GM23338 (cell line): ENCODE results near the gene UBE2D1. TPM values are rescaled to one million over a fixed set of nuclear protein-coding genes. Genes with fewer than 3 reads are reported as not detected.

Source experiments
- ATAC-seq: fragments of 200-7000 bp; cut with Tn5 transposase; 3 replicates; pipeline ENCODE4 v1.9.1; 2020
- DNase-seq: peaks from one replicate; pipeline ENCODE4 v3.0.0-alpha.2; 2015; ENCODE audit warnings: low spot score
- H2AFZ ChIP-seq: fragments of 200-600 bp; sonication (generic); 2 replicates; pipeline ENCODE4 v1.8.0; 2016; ENCODE audit warnings: antibody characterized with exemption, mild to moderate bottlenecking, moderate library complexity
- H3F3A ChIP-seq: fragments of 200-600 bp; sonication (generic); replicated peaks from 2 replicates; pipeline ENCODE4 v1.8.0; 2017; ENCODE audit warnings: antibody characterized with exemption, mixed run types, low read depth
- H3K27ac ChIP-seq: fragments of 200-600 bp; sonication (generic); 2 replicates; pipeline ENCODE4 v1.6.1; 2016; ENCODE audit warnings: low read depth
- H3K27me3 ChIP-seq: fragments of 200-600 bp; sonication (generic); 2 replicates; pipeline ENCODE4 v1.8.0; 2016; ENCODE audit warnings: mild to moderate bottlenecking, mixed run types, moderate library complexity; ENCODE audit not compliant: insufficient read depth
- H3K36me3 ChIP-seq: fragments of 200-600 bp; sonication (generic); 2 replicates; pipeline ENCODE4 v1.8.0; 2016; ENCODE audit warnings: mild to moderate bottlenecking; ENCODE audit not compliant: insufficient read depth
- H3K4me1 ChIP-seq: fragments of 200-600 bp; sonication (generic); 2 replicates; pipeline ENCODE4 v1.8.0; 2016; ENCODE audit warnings: mild to moderate bottlenecking, moderate library complexity; ENCODE audit not compliant: insufficient read depth
- H3K4me2 ChIP-seq: fragments of 200-600 bp; sonication (generic); 2 replicates; pipeline ENCODE4 v1.7.1; 2017; ENCODE audit warnings: mixed run types
- H3K4me3 ChIP-seq: fragments of 200-600 bp; sonication (generic); 2 replicates; pipeline ENCODE4 v1.6.1; 2016; ENCODE audit warnings: mixed run types
- H3K79me2 ChIP-seq: fragments of 200-600 bp; sonication (generic); replicated peaks from 2 replicates; pipeline ENCODE4 v1.8.0; 2017; ENCODE audit warnings: mild to moderate bottlenecking; ENCODE audit not compliant: insufficient read depth
- H3K9me2 ChIP-seq: fragments of 200-600 bp; sonication (generic); 2 replicates; pipeline ENCODE4 v1.8.0; 2017; ENCODE audit not compliant: insufficient read depth
- H4K20me1 ChIP-seq: fragments of 200-600 bp; sonication (generic); replicated peaks from 2 replicates; pipeline ENCODE4 v1.8.0; 2017; ENCODE audit warnings: mild to moderate bottlenecking; ENCODE audit not compliant: insufficient read depth
- H3K27ac Mint-ChIP-seq: 2 replicates; pipeline ENCODE4 v1.8.0; 2020; ENCODE audit warnings: inconsistent platforms, mild to moderate bottlenecking, moderate library complexity, mixed read lengths
- H3K27me3 Mint-ChIP-seq: 3 replicates; pipeline ENCODE4 v1.8.0; 2022; ENCODE audit warnings: low read depth, mild to moderate bottlenecking, moderate library complexity, mixed read lengths, inconsistent platforms; ENCODE audit not compliant: insufficient read depth, poor library complexity
- H3K36me3 Mint-ChIP-seq: 3 replicates; pipeline ENCODE4 v1.8.0; 2021; ENCODE audit warnings: low read depth, mild to moderate bottlenecking, inconsistent platforms, moderate library complexity, mixed read lengths
- H3K4me1 Mint-ChIP-seq: 3 replicates; pipeline ENCODE4 v1.8.0; 2020; ENCODE audit warnings: mild to moderate bottlenecking, inconsistent platforms, mixed read lengths
- H3K4me3 Mint-ChIP-seq: 3 replicates; pipeline ENCODE4 v1.8.0; 2021; ENCODE audit warnings: moderate library complexity, mild to moderate bottlenecking, inconsistent platforms, mixed read lengths
- H3K9me3 Mint-ChIP-seq: 3 replicates; pipeline ENCODE4 v1.8.0; 2020; ENCODE audit warnings: moderate library complexity, mild to moderate bottlenecking, inconsistent platforms, mixed read lengths
- CREB1 ChIP-seq: fragments of 250-450 bp; sonication (Bioruptor Pico); IDR thresholded peaks from 2 replicates; pipeline ENCODE4 v1.5.0; 2020; ENCODE audit warnings: low read depth, mild to moderate bottlenecking, moderate library complexity
- EZH2 ChIP-seq: fragments of 200-600 bp; sonication (generic); IDR thresholded peaks from one replicate; pipeline ENCODE4 v1.8.0; 2017; ENCODE audit warnings: antibody characterized with exemption, mild to moderate bottlenecking, low read depth; ENCODE audit not compliant: unreplicated experiment
- EZH2phosphoT487 ChIP-seq: fragments of 200-600 bp; sonication (generic); IDR thresholded peaks from one replicate; pipeline ENCODE4 v1.8.1; 2018; ENCODE audit warnings: antibody characterized with exemption; ENCODE audit not compliant: unreplicated experiment
- JUNB ChIP-seq: IDR thresholded peaks from one replicate; pipeline ENCODE4 v1.6.1; 2016; ENCODE audit warnings: antibody characterized with exemption; ENCODE audit not compliant: unreplicated experiment
- NANOG ChIP-seq: IDR thresholded peaks from 2 replicates; pipeline ENCODE4 v1.6.1; 2016; ENCODE audit warnings: antibody characterized with exemption, borderline replicate concordance
- POLR2AphosphoS5 ChIP-seq: IDR thresholded peaks from 2 replicates; pipeline ENCODE4 v1.6.1; 2016; ENCODE audit warnings: antibody characterized with exemption, low read depth
- STAT1 ChIP-seq: IDR thresholded peaks from one replicate; pipeline ENCODE4 v1.6.1; 2016; ENCODE audit warnings: antibody characterized with exemption; ENCODE audit not compliant: unreplicated experiment
- ZNF114 ChIP-seq: fragments of 250-450 bp; sonication (Bioruptor Pico); IDR thresholded peaks from 2 replicates; pipeline ENCODE4 v1.5.0; 2020; ENCODE audit warnings: mild to moderate bottlenecking, moderate library complexity
- ZNF331 ChIP-seq: fragments of 250-450 bp; sonication (Bioruptor Pico); IDR thresholded peaks from 2 replicates; pipeline ENCODE4 v1.5.0; 2020; ENCODE audit warnings: low read depth, mild to moderate bottlenecking, moderate library complexity
- polyA plus RNA-seq: library from polyadenylated mRNA; unstranded; fragments of >200 nt; fragmentation: Nextera tagmentation; extraction: Ambion mirVana; gene quantifications from 2 replicates; pipeline ENCODE4 v1.2.1, GENCODE V29; 2016
- total RNA-seq: library from RNA; depleted of rRNA; stranded (reverse); fragments of >200 nt; shearing (Covaris generic); gene quantifications from 2 replicates; pipeline ENCODE4 v1.2.3, GENCODE V29; 2014
- TF ChIP-seq, protein P1 (sequence below), 2 experiments: fragments of 200-600 bp in 1 of 2; sonication (generic) in 1 of 2; conservative IDR thresholded peaks; 2 replicates each; pipeline versions ENCODE4 v1.5.1 to v1.6.1; 2016 to 2017; ENCODE audit warnings: antibody characterized with exemption in 2 of 2, low read depth in 2 of 2, mild to moderate bottlenecking in 2 of 2, moderate library complexity in 1 of 2
- TF ChIP-seq, protein P2 (sequence below): IDR thresholded peaks from 2 replicates; pipeline ENCODE4 v1.6.1; 2016; ENCODE audit warnings: antibody characterized with exemption
- TF ChIP-seq, protein P3 (sequence below): IDR thresholded peaks from one replicate; pipeline ENCODE4 v1.6.1; 2018; ENCODE audit warnings: antibody characterized with exemption; ENCODE audit not compliant: unreplicated experiment
- TF ChIP-seq, protein P4 (sequence below): fragments of 250-450 bp; sonication (Bioruptor Pico); IDR thresholded peaks from 2 replicates; pipeline ENCODE4 v1.5.0; 2020; ENCODE audit warnings: mild to moderate bottlenecking, moderate library complexity

Gene UBE2D1
- total and polyA plus RNA-seq, 2 experiments from 2014 or later: 39.5 to 64.9 TPM

DNA sequence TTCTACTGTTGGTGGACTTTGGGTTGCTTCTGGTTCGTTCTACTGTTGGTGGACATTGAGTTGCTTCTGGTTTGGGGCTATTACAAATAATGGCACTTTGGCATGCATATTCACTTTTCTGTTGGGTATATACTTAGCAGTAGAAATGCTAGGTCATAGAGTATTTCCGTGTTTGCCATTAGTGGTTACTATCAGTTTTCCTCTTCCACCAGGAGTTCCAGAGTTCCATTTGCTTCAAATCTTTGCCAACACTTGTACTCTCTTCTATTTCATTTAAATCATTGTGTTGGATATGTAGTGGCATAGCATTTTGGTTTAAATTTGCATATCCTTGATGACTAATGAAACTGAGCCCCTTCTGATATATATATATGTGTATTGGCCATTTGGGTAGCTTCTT, 15.2 kb downstream of the UBE2D1 start:
- H3K27ac ChIP-seq: no peak overlapping the region
- H4K20me1 ChIP-seq: peaks cover 2% of the 10 kb centered on the region; the same call in 1 of the 2 replicates
- H3K27me3 ChIP-seq: no peaks in the 10 kb centered on the region
- H3K27ac Mint-ChIP-seq: no peak overlapping the region; the same call in 1 of the 2 replicates
- H3K4me3 Mint-ChIP-seq: no peak overlapping the region
- no peaks in the 10 kb centered on the region for H3K27me3 Mint-ChIP-seq
- no peaks in the 10 kb centered on the region for H3K36me3 ChIP-seq
- DNase-seq (no peak), ATAC-seq (no peak)
- no peak overlapping the region for H2AFZ ChIP-seq
- TF ChIP-seq JUNB (no peak), CREB1 (CRISPR knock-in tag) (no peak), EZH2phosphoT487 (no peak), ZNF331 (CRISPR knock-in tag) (no peak), STAT1 (no peak), EZH2 (no peak), ZNF114 (CRISPR knock-in tag) (no peak), POLR2AphosphoS5 (no peak), NANOG (no peak)
- TF ChIP-seq, protein P1, sequence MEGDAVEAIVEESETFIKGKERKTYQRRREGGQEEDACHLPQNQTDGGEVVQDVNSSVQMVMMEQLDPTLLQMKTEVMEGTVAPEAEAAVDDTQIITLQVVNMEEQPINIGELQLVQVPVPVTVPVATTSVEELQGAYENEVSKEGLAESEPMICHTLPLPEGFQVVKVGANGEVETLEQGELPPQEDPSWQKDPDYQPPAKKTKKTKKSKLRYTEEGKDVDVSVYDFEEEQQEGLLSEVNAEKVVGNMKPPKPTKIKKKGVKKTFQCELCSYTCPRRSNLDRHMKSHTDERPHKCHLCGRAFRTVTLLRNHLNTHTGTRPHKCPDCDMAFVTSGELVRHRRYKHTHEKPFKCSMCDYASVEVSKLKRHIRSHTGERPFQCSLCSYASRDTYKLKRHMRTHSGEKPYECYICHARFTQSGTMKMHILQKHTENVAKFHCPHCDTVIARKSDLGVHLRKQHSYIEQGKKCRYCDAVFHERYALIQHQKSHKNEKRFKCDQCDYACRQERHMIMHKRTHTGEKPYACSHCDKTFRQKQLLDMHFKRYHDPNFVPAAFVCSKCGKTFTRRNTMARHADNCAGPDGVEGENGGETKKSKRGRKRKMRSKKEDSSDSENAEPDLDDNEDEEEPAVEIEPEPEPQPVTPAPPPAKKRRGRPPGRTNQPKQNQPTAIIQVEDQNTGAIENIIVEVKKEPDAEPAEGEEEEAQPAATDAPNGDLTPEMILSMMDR (conservative IDR thresholded peaks at IDR 0.05; ENCODE audit: low read depth in 2 of 2): no peak
- TF ChIP-seq, protein P2, sequence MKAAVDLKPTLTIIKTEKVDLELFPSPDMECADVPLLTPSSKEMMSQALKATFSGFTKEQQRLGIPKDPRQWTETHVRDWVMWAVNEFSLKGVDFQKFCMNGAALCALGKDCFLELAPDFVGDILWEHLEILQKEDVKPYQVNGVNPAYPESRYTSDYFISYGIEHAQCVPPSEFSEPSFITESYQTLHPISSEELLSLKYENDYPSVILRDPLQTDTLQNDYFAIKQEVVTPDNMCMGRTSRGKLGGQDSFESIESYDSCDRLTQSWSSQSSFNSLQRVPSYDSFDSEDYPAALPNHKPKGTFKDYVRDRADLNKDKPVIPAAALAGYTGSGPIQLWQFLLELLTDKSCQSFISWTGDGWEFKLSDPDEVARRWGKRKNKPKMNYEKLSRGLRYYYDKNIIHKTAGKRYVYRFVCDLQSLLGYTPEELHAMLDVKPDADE: no peak
- TF ChIP-seq, protein P3, sequence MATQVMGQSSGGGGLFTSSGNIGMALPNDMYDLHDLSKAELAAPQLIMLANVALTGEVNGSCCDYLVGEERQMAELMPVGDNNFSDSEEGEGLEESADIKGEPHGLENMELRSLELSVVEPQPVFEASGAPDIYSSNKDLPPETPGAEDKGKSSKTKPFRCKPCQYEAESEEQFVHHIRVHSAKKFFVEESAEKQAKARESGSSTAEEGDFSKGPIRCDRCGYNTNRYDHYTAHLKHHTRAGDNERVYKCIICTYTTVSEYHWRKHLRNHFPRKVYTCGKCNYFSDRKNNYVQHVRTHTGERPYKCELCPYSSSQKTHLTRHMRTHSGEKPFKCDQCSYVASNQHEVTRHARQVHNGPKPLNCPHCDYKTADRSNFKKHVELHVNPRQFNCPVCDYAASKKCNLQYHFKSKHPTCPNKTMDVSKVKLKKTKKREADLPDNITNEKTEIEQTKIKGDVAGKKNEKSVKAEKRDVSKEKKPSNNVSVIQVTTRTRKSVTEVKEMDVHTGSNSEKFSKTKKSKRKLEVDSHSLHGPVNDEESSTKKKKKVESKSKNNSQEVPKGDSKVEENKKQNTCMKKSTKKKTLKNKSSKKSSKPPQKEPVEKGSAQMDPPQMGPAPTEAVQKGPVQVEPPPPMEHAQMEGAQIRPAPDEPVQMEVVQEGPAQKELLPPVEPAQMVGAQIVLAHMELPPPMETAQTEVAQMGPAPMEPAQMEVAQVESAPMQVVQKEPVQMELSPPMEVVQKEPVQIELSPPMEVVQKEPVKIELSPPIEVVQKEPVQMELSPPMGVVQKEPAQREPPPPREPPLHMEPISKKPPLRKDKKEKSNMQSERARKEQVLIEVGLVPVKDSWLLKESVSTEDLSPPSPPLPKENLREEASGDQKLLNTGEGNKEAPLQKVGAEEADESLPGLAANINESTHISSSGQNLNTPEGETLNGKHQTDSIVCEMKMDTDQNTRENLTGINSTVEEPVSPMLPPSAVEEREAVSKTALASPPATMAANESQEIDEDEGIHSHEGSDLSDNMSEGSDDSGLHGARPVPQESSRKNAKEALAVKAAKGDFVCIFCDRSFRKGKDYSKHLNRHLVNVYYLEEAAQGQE: no peak
- TF ChIP-seq, protein P4, sequence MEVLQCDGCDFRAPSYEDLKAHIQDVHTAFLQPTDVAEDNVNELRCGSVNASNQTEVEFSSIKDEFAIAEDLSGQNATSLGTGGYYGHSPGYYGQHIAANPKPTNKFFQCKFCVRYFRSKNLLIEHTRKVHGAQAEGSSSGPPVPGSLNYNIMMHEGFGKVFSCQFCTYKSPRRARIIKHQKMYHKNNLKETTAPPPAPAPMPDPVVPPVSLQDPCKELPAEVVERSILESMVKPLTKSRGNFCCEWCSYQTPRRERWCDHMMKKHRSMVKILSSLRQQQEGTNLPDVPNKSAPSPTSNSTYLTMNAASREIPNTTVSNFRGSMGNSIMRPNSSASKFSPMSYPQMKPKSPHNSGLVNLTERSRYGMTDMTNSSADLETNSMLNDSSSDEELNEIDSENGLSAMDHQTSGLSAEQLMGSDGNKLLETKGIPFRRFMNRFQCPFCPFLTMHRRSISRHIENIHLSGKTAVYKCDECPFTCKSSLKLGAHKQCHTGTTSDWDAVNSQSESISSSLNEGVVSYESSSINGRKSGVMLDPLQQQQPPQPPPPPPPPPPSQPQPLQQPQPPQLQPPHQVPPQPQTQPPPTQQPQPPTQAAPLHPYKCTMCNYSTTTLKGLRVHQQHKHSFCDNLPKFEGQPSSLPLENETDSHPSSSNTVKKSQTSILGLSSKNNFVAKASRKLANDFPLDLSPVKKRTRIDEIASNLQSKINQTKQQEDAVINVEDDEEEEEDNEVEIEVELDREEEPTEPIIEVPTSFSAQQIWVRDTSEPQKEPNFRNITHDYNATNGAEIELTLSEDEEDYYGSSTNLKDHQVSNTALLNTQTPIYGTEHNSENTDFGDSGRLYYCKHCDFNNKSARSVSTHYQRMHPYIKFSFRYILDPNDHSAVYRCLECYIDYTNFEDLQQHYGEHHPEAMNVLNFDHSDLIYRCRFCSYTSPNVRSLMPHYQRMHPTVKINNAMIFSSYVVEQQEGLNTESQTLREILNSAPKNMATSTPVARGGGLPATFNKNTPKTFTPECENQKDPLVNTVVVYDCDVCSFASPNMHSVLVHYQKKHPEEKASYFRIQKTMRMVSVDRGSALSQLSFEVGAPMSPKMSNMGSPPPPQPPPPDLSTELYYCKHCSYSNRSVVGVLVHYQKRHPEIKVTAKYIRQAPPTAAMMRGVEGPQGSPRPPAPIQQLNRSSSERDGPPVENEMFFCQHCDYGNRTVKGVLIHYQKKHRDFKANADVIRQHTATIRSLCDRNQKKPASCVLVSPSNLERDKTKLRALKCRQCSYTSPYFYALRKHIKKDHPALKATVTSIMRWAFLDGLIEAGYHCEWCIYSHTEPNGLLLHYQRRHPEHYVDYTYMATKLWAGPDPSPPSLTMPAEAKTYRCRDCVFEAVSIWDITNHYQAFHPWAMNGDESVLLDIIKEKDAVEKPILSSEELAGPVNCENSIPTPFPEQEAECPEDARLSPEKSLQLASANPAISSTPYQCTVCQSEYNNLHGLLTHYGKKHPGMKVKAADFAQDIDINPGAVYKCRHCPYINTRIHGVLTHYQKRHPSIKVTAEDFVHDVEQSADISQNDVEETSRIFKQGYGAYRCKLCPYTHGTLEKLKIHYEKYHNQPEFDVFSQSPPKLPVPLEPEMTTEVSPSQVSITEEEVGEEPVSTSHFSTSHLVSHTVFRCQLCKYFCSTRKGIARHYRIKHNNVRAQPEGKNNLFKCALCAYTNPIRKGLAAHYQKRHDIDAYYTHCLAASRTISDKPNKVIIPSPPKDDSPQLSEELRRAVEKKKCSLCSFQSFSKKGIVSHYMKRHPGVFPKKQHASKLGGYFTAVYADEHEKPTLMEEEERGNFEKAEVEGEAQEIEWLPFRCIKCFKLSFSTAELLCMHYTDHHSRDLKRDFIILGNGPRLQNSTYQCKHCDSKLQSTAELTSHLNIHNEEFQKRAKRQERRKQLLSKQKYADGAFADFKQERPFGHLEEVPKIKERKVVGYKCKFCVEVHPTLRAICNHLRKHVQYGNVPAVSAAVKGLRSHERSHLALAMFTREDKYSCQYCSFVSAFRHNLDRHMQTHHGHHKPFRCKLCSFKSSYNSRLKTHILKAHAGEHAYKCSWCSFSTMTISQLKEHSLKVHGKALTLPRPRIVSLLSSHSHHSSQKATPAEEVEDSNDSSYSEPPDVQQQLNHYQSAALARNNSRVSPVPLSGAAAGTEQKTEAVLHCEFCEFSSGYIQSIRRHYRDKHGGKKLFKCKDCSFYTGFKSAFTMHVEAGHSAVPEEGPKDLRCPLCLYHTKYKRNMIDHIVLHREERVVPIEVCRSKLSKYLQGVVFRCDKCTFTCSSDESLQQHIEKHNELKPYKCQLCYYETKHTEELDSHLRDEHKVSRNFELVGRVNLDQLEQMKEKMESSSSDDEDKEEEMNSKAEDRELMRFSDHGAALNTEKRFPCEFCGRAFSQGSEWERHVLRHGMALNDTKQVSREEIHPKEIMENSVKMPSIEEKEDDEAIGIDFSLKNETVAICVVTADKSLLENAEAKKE (CRISPR knock-in tag): no peak
- no peaks in the 10 kb centered on the region for H3K9me3 Mint-ChIP-seq
- H3K4me1 Mint-ChIP-seq: peaks cover 33% of the 10 kb centered on the region
- H3K4me1 ChIP-seq: peaks cover 31% of the 10 kb centered on the region
- H3K4me3 ChIP-seq: no peak overlapping the region
- no peak overlapping the region for H3K4me2 ChIP-seq
- no peaks in the 10 kb centered on the region for H3K9me2 ChIP-seq
- no peaks in the 10 kb centered on the region for H3F3A ChIP-seq
- peaks cover 89% of the 10 kb centered on the region for H3K79me2 ChIP-seq
- peaks cover 5% of the 10 kb centered on the region; the same call in 1 of the 3 replicates for H3K36me3 Mint-ChIP-seq
